Activated CD8-positive, alpha-beta T cell treated with anti-CD3 and anti-CD28 coated beads for 36 hours (primary cell): ENCODE measurements around the gene GRM8. TPM values are rescaled to one million over a fixed set of nuclear protein-coding genes. Genes with fewer than 3 reads are reported as not detected.

ENCODE experiments used
- ATAC-seq: fragments of 200-7000 bp; cut with Tn5 transposase; one replicate; pipeline ENCODE4 v1.10.0; 2021; ENCODE audit warnings: mild to moderate bottlenecking, moderate library complexity
- CTCF ChIA-PET: fragments of 350-600 bp; sonication (Branson Sonifier 250); formaldehyde crosslinking; loops from one replicate; lab custom pipeline; 2021; ENCODE audit warnings: antibody characterized with exemption; lab: Charles Lee
- POLR2A ChIA-PET: fragments of 350-600 bp; sonication (Branson Sonifier 250); formaldehyde crosslinking; loops from one replicate; lab custom pipeline; 2021; ENCODE audit warnings: antibody characterized with exemption; lab: Charles Lee
- DNase-seq: peaks from one replicate; pipeline ENCODE4 v3.0.0-alpha.2; 2020
- H3K27ac Mint-ChIP-seq: one replicate; pipeline ENCODE4 v1.8.0; 2021; ENCODE audit warnings: mild to moderate bottlenecking, mixed read lengths
- H3K27me3 Mint-ChIP-seq: one replicate; pipeline ENCODE4 v1.8.0; 2021; ENCODE audit warnings: mixed read lengths
- H3K36me3 Mint-ChIP-seq: one replicate; pipeline ENCODE4 v1.8.0; 2021; ENCODE audit warnings: low read depth, mixed read lengths
- H3K4me1 Mint-ChIP-seq: one replicate; pipeline ENCODE4 v1.8.0; 2021; ENCODE audit warnings: low read depth, mixed read lengths
- H3K4me3 Mint-ChIP-seq: one replicate; pipeline ENCODE4 v1.8.0; 2021; ENCODE audit warnings: mild to moderate bottlenecking, moderate library complexity, mixed read lengths
- H3K9me3 Mint-ChIP-seq: one replicate; pipeline ENCODE4 v1.8.0; 2021; ENCODE audit warnings: mixed read lengths
- CTCF ChIP-seq: fragments of 200-600 bp; IDR thresholded peaks from one replicate; pipeline ENCODE4 v1.8.0; 2022; ENCODE audit warnings: antibody characterized with exemption, mild to moderate bottlenecking
- intact Hi-C: fragments of 100-400 bp; cut with micrococcal nuclease; formaldehyde crosslinking; loops from one replicate; pipeline ENCODE4 v1.10.0; 2022
- total RNA-seq, 2 experiments: library from RNA; stranded (reverse); gene quantifications; one replicate each; pipeline ENCODE4 v1.2.3, GENCODE V29; 2021

Gene GRM8
- total RNA-seq, 2 experiments from 2014 or later: not detected

- no peak overlapping the region for H3K4me3 Mint-ChIP-seq
- H3K9me3 Mint-ChIP-seq: no peaks in the 10 kb centered on the region
- intact Hi-C loops: no loop called here
- no peaks in the 10 kb centered on the region for H3K36me3 Mint-ChIP-seq
- H3K27ac Mint-ChIP-seq: no peak overlapping the region
- POLR2A ChIA-PET: no interaction called here
- H3K27me3 Mint-ChIP-seq: peaks cover 6% of the 10 kb centered on the region
- CTCF ChIA-PET: interaction anchor here (1.2 kb wide), 1 partner anchor 38 kb away, joined by 3 read pairs; no protein-coding TSS in a partner anchor
- no peak for TF ChIP-seq CTCF
- ATAC-seq: no peak
- H3K4me1 Mint-ChIP-seq: no peaks in the 10 kb centered on the region
- DNase-seq: no peak
These were observed 37.6 kb downstream of the GRM8 start for GRCh38 chr7:127214956-127215718.

- Mint-ChIP-seq H3K9me3 (no peaks in the 10 kb centered on the region), H3K36me3 (no peaks in the 10 kb centered on the region), H3K4me3 (no peak overlapping the region), H3K27ac (no peak overlapping the region), H3K27me3 (peaks cover 13% of the 10 kb centered on the region), H3K4me1 (no peaks in the 10 kb centered on the region)
- ChIA-PET POLR2A (no interaction called here), CTCF (interaction anchor here (1.1 kb wide), 1 partner anchor 32 kb away, joined by 3 read pairs; no protein-coding TSS in a partner anchor)
- intact Hi-C loops: no loop called here
- ATAC-seq (no peak), DNase-seq (no peak)
- no peak for TF ChIP-seq CTCF
These were observed 42.9 kb downstream of the GRM8 start for GRCh38 chr7:127209886-127210285.

GRCh38 chr7:127208860-127209259 lies 43.9 kb downstream of the GRM8 start:
- ChIA-PET CTCF (no interaction called here), POLR2A (no interaction called here)
- H3K27ac Mint-ChIP-seq: no peak overlapping the region
- H3K36me3 Mint-ChIP-seq: no peaks in the 10 kb centered on the region
- DNase-seq (no peak), ATAC-seq (no peak)
- H3K4me3 Mint-ChIP-seq: no peak overlapping the region
- H3K4me1 Mint-ChIP-seq: no peaks in the 10 kb centered on the region
- no peaks in the 10 kb centered on the region for H3K9me3 Mint-ChIP-seq
- TF ChIP-seq CTCF: no peak
- intact Hi-C loops: no loop called here
- peaks cover 15% of the 10 kb centered on the region for H3K27me3 Mint-ChIP-seq

GRCh38 chr7:127208351-127208750 lies 44.4 kb downstream of the GRM8 start:
- no peak for ATAC-seq
- no peak for DNase-seq
- no peak overlapping the region for H3K27ac Mint-ChIP-seq
- no peak for TF ChIP-seq CTCF
- no peak overlapping the region for H3K4me3 Mint-ChIP-seq
- H3K9me3 Mint-ChIP-seq: no peaks in the 10 kb centered on the region
- intact Hi-C loops: no loop called here
- ChIA-PET POLR2A (no interaction called here), CTCF (no interaction called here)
- H3K36me3 Mint-ChIP-seq: no peaks in the 10 kb centered on the region
- peaks cover 11% of the 10 kb centered on the region for H3K27me3 Mint-ChIP-seq
- H3K4me1 Mint-ChIP-seq: no peaks in the 10 kb centered on the region

GRCh38 chr7:127207806-127208205 lies 44.9 kb downstream of the GRM8 start:
- TF ChIP-seq CTCF: no peak
- no peak for ATAC-seq
- POLR2A ChIA-PET: no interaction called here
- no peak for DNase-seq
- H3K36me3 Mint-ChIP-seq: no peaks in the 10 kb centered on the region
- intact Hi-C loops: no loop called here
- H3K4me3 Mint-ChIP-seq: no peak overlapping the region
- no peaks in the 10 kb centered on the region for H3K9me3 Mint-ChIP-seq
- H3K27ac Mint-ChIP-seq: no peak overlapping the region
- CTCF ChIA-PET: no interaction called here
- H3K27me3 Mint-ChIP-seq: peaks cover 11% of the 10 kb centered on the region
- no peaks in the 10 kb centered on the region for H3K4me1 Mint-ChIP-seq
